GM12891 (cell line): ENCODE results near the gene EHMT1.
"Not testable (repeated sequence)": the region's sequence is repeated elsewhere in the genome, so short reads cannot be mapped to it uniquely, and the experiment has no call there.

Experiments
- DNase-seq: peaks from one replicate; pipeline ENCODE4 v3.0.0; 2011; ENCODE audit warnings: low spot score; ENCODE audit not compliant: insufficient read length
- FAIRE-seq: peaks from 2 replicates; lab custom pipeline; 2011; peaks lifted over from hg19 to GRCh38; lab: Jason Lieb, UNC
- PAX5 ChIP-seq: IDR thresholded peaks from 2 replicates; pipeline ENCODE4 v1.6.1; 2011; ENCODE audit warnings: low read length, moderate library complexity, mild to moderate bottlenecking; ENCODE audit not compliant: insufficient read depth, severe bottlenecking
- POLR2A ChIP-seq: IDR thresholded peaks from 2 replicates; pipeline ENCODE4 v1.6.1; 2011; ENCODE audit warnings: low read depth, low read length, control low read depth
- POLR2AphosphoS5 ChIP-seq: IDR thresholded peaks from 2 replicates; pipeline ENCODE4 v1.6.1; 2011; ENCODE audit warnings: low read depth, low read length, control low read depth
- POU2F2 ChIP-seq: IDR thresholded peaks from 2 replicates; pipeline ENCODE4 v1.6.1; 2011; ENCODE audit warnings: low read depth, mild to moderate bottlenecking, control low read depth, low read length, moderate library complexity
- SPI1 ChIP-seq: IDR thresholded peaks from 2 replicates; pipeline ENCODE4 v1.6.1; 2011; ENCODE audit warnings: low read depth, low read length, control low read depth
- TAF1 ChIP-seq: IDR thresholded peaks from 2 replicates; pipeline ENCODE4 v1.6.1; 2011; ENCODE audit warnings: low read depth, low read length, control low read depth

The EHMT1 gene

GRCh38 chr9:137590469-137591383, 28.1 kb upstream of the EHMT1 start, which contains the start of gene ZMYND19:
Gene ZMYND19 (minus strand): TSS chr9:137590512. CDS start chr9:137590263, 249 bp downstream.
- TF ChIP-seq SPI1 (no peak), POLR2A (no peak; the same call in 1 of the 2 replicates), POU2F2 (no peak), TAF1 (peak; percentile 50; the same call in 1 of the 2 replicates), POLR2AphosphoS5 (no peak)
- DNase-seq (peak; percentile 100), FAIRE-seq (peak; percentile 99)

GRCh38 chr9:137592767-137593166, 26.0 kb upstream of the EHMT1 start:
- FAIRE-seq, result no peak
- no peak for DNase-seq
- TF ChIP-seq TAF1 (no peak), POLR2AphosphoS5 (no peak), POLR2A (no peak), PAX5 (no peak), SPI1 (no peak), POU2F2 (no peak)

- TF ChIP-seq PAX5, result no peak
- TF ChIP-seq SPI1, result no peak
- no peak for TF ChIP-seq POU2F2
- no peak for FAIRE-seq
- no peak for DNase-seq
Observed at GRCh38 chr9:137593176-137593575, 25.6 kb upstream of the EHMT1 start.

GRCh38 chr9:137596577-137596976, 22.2 kb upstream of the EHMT1 start:
- not testable (repeated sequence) for FAIRE-seq, DNase-seq

GRCh38 chr9:137598943-137599342, 19.9 kb upstream of the EHMT1 start:
- DNase-seq (no peak), FAIRE-seq (no peak)
- no peak for TF ChIP-seq PAX5
- no peak for TF ChIP-seq TAF1
- no peak for TF ChIP-seq SPI1
- TF ChIP-seq POU2F2, result no peak
- TF ChIP-seq POLR2AphosphoS5, result no peak
- no peak for TF ChIP-seq POLR2A

GRCh38 chr9:137602661-137603060, 16.1 kb upstream of the EHMT1 start:
- FAIRE-seq, result no peak
- no peak for TF ChIP-seq POLR2AphosphoS5
- TF ChIP-seq SPI1, result no peak
- TF ChIP-seq TAF1, result no peak
- DNase-seq, result no peak

GRCh38 chr9:137603879-137604278, 14.9 kb upstream of the EHMT1 start:
- FAIRE-seq (no peak), DNase-seq (no peak)
- no peak for TF ChIP-seq PAX5
- no peak for TF ChIP-seq SPI1
- TF ChIP-seq POLR2A, result no peak
- no peak for TF ChIP-seq TAF1
- no peak for TF ChIP-seq POLR2AphosphoS5
- no peak for TF ChIP-seq POU2F2

GRCh38 chr9:137604345-137605086, 14.3 kb upstream of the EHMT1 start:
- TF ChIP-seq POLR2A, result no peak
- TF ChIP-seq TAF1, result no peak
- TF ChIP-seq POLR2AphosphoS5, result no peak
- TF ChIP-seq PAX5, result no peak
- no peak for TF ChIP-seq POU2F2
- no peak for TF ChIP-seq SPI1
- no peak for FAIRE-seq
- no peak for DNase-seq

GRCh38 chr9:137605121-137606004, 13.4 kb upstream of the EHMT1 start, which contains the start of gene ARRDC1:
Gene ARRDC1 (plus strand): TSS chr9:137605686. CDS start chr9:137605718, 32 bp downstream.
- FAIRE-seq (peak; percentile 88), DNase-seq (peak; percentile 93)
- TF ChIP-seq POU2F2 (no peak), POLR2AphosphoS5 (0 out of 2 replicates have a peak, but pooled peaks have one; percentile 44), TAF1 (peak; percentile 50; the same call in 1 of the 2 replicates), POLR2A (peak; percentile 44; the same call in 1 of the 2 replicates), SPI1 (no peak), PAX5 (no peak)
